GM12878 (cell line): ENCODE data around the gene XPNPEP2. TPM values are rescaled to one million over a fixed set of nuclear protein-coding genes. Genes with fewer than 3 reads are reported as not detected.
A peak's percentile ranks its signal among the peaks of the same experiment; 100 is the strongest.

Experiments used
- BRCA1 ChIP-seq: IDR thresholded peaks from 2 replicates; pipeline ENCODE4 v1.6.1; 2011; ENCODE audit warnings: low read depth, low read length, improper control_type of control experiment
- CEBPZ ChIP-seq: fragments of 150-350 bp; IDR thresholded peaks from 2 replicates; pipeline ENCODE4 v1.6.1; 2016; ENCODE audit warnings: low read depth, low read length
- CHD4 ChIP-seq: fragments of 200-600 bp; sonication (generic); IDR thresholded peaks from 2 replicates; pipeline ENCODE4 v1.6.1; 2016; ENCODE audit warnings: mild to moderate bottlenecking
- DPF2 ChIP-seq: fragments of 450-650 bp; IDR thresholded peaks from 2 replicates; pipeline ENCODE4 v1.6.1; 2017; ENCODE audit warnings: mild to moderate bottlenecking
- EP300 ChIP-seq, 2 experiments: fragments of 150-350 bp in 1 of 2; IDR thresholded peaks; 2 replicates each; pipeline ENCODE4 v1.6.1; 2011 to 2012; ENCODE audit warnings: low read depth in 2 of 2, low read length in 2 of 2, borderline replicate concordance in 1 of 2, improper control_type of control experiment in 1 of 2, inconsistent platforms in 1 of 2; ENCODE audit not compliant: control insufficient read depth in 1 of 2
- HDGF ChIP-seq: fragments of 450-650 bp; IDR thresholded peaks from 2 replicates; pipeline ENCODE4 v1.6.1; 2016; ENCODE audit warnings: antibody characterized with exemption
- IRF4 ChIP-seq: IDR thresholded peaks from 2 replicates; pipeline ENCODE4 v1.6.1; 2011; ENCODE audit warnings: low read depth, low read length
- JUND ChIP-seq: IDR thresholded peaks from 2 replicates; pipeline ENCODE4 v1.6.1; 2012; ENCODE audit warnings: low read depth, mild to moderate bottlenecking, low read length, improper control_type of control experiment, moderate library complexity
- LARP7 ChIP-seq: fragments of 450-650 bp; IDR thresholded peaks from 2 replicates; pipeline ENCODE4 v1.6.1; 2017; ENCODE audit warnings: mild to moderate bottlenecking
- MEF2A ChIP-seq: IDR thresholded peaks from 2 replicates; pipeline ENCODE4 v1.6.1; 2011; ENCODE audit warnings: low read depth, mild to moderate bottlenecking, low read length, moderate library complexity; ENCODE audit not compliant: insufficient read depth
- MYC ChIP-seq: IDR thresholded peaks from 2 replicates; pipeline ENCODE4 v1.6.1; 2011; ENCODE audit warnings: mild to moderate bottlenecking, low read length, moderate library complexity, inconsistent platforms; ENCODE audit not compliant: insufficient read depth, insufficient replicate concordance, insufficient read length, severe bottlenecking
- NBN ChIP-seq: fragments of 450-650 bp; IDR thresholded peaks from 2 replicates; pipeline ENCODE4 v1.6.1; 2016
- NR2F1 ChIP-seq: fragments of 450-650 bp; conservative IDR thresholded peaks from 2 replicates; pipeline ENCODE4 v1.6.1; 2017; ENCODE audit warnings: mild to moderate bottlenecking
- NRF1 ChIP-seq: conservative IDR thresholded peaks from 2 replicates; pipeline ENCODE4 v1.6.1; 2011; ENCODE audit warnings: mild to moderate bottlenecking, low read depth, low read length, improper control_type of control experiment
- PAX8 ChIP-seq: fragments of 450-650 bp; IDR thresholded peaks from 2 replicates; pipeline ENCODE4 v1.6.1; 2017; ENCODE audit warnings: mild to moderate bottlenecking, moderate library complexity
- PML ChIP-seq: IDR thresholded peaks from 2 replicates; pipeline ENCODE4 v1.6.1; 2012; ENCODE audit warnings: low read length, inconsistent platforms
- RFX5 ChIP-seq: IDR thresholded peaks from 2 replicates; pipeline ENCODE4 v1.6.1; 2011; ENCODE audit warnings: low read depth, low read length, improper control_type of control experiment
- RUNX3 ChIP-seq: IDR thresholded peaks from 2 replicates; pipeline ENCODE4 v1.6.1; 2012; ENCODE audit warnings: low read length, inconsistent platforms
- SMAD1 ChIP-seq: fragments of 450-650 bp; IDR thresholded peaks from 2 replicates; pipeline ENCODE4 v1.6.1; 2018; ENCODE audit warnings: mild to moderate bottlenecking, low read depth; ENCODE audit not compliant: partially characterized antibody
- SP1 ChIP-seq: IDR thresholded peaks from one replicate; pipeline ENCODE4 v1.6.1; 2011; ENCODE audit warnings: low read depth, low read length
- SREBF2 ChIP-seq: IDR thresholded peaks from 2 replicates; pipeline ENCODE4 v1.6.1; 2012; ENCODE audit warnings: mild to moderate bottlenecking, low read length
- WRNIP1 ChIP-seq: IDR thresholded peaks from 2 replicates; pipeline ENCODE4 v1.6.1; 2011; ENCODE audit warnings: low read depth, low read length, improper control_type of control experiment, borderline replicate concordance
- ZSCAN29 ChIP-seq: fragments of 450-650 bp; IDR thresholded peaks from 2 replicates; pipeline ENCODE4 v1.6.1; 2017; ENCODE audit warnings: mild to moderate bottlenecking, moderate library complexity
- polyA plus RNA-seq, 11 experiments: library from polyadenylated mRNA; depleted of rRNA in 4 of 11; unstranded in 6 of 11; stranded (reverse) in 5 of 11; fragments of >200 nt; fragmentation: Nextera tagmentation in 4 of 11; fragmentation: Illumina TruSeq in 1 of 11; extraction: Ambion mirVana in 4 of 11; extraction: Trizol in 1 of 11; gene quantifications; 1 replicate in 1 of 11; 2 replicates in 10 of 11; pipeline versions ENCODE4 v1.2.1 to v1.2.3, GENCODE V29; 2011 to 2016; ENCODE audit warnings: inconsistent platforms in 2 of 11, missing spikeins in 2 of 11, low read depth in 1 of 11
- total RNA-seq, 4 experiments: library from RNA; depleted of rRNA in 3 of 4; stranded (reverse); fragments of >200 nt in 3 of 4; fragmentation: Illumina TruSeq in 1 of 4; extraction: Trizol in 1 of 4; gene quantifications; 2 replicates each; pipeline versions ENCODE4 v1.2.1 to v1.2.3, GENCODE V29; 2013 to 2021
- TF ChIP-seq, protein P1 (sequence below): fragments of 450-650 bp; conservative IDR thresholded peaks from 2 replicates; pipeline ENCODE4 v1.6.1; 2017; ENCODE audit warnings: mild to moderate bottlenecking, moderate library complexity
- TF ChIP-seq, protein P2 (sequence below): fragments of 450-650 bp; IDR thresholded peaks from 2 replicates; pipeline ENCODE4 v1.6.1; 2017; ENCODE audit warnings: mild to moderate bottlenecking, moderate library complexity

XPNPEP2 gene
- total and polyA plus RNA-seq, 10 of the 15 experiments (the other 5 are each of a cell fraction or from before 2014, with no cell fraction given): 0.04 to 0.37 (median 0.15) TPM

GRCh38 chrX:129781134-129781672 lies 42.4 kb downstream of the XPNPEP2 start (continued):
- TF ChIP-seq, protein P1, sequence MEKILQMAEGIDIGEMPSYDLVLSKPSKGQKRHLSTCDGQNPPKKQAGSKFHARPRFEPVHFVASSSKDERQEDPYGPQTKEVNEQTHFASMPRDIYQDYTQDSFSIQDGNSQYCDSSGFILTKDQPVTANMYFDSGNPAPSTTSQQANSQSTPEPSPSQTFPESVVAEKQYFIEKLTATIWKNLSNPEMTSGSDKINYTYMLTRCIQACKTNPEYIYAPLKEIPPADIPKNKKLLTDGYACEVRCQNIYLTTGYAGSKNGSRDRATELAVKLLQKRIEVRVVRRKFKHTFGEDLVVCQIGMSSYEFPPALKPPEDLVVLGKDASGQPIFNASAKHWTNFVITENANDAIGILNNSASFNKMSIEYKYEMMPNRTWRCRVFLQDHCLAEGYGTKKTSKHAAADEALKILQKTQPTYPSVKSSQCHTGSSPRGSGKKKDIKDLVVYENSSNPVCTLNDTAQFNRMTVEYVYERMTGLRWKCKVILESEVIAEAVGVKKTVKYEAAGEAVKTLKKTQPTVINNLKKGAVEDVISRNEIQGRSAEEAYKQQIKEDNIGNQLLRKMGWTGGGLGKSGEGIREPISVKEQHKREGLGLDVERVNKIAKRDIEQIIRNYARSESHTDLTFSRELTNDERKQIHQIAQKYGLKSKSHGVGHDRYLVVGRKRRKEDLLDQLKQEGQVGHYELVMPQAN: no peak
- TF ChIP-seq HDGF (no peak), RFX5 (no peak), WRNIP1 (no peak), NR2F1 (peak; percentile 92), PML (no peak), IRF4 (no peak), SP1 (peak; percentile 37), RUNX3 (no peak), CEBPZ (no peak), LARP7 (no peak), CHD4 (no peak), PAX8 (no peak), SREBF2 (no peak), ZSCAN29 (no peak), DPF2 (no peak), NBN (no peak), EP300 (IDR thresholded peaks at IDR 0.05; ENCODE audit: borderline replicate concordance in 1 of 2, control insufficient read depth in 1 of 2, low read depth in 2 of 2, low read length in 2 of 2) (peak in 1 of 2 experiments; percentile 16; a peak in 3 of 4 replicates), JUND (no peak), MEF2A (no peak), SMAD1 (no peak), MYC (no peak), BRCA1 (no peak), NRF1 (no peak)
- TF ChIP-seq, protein P2, sequence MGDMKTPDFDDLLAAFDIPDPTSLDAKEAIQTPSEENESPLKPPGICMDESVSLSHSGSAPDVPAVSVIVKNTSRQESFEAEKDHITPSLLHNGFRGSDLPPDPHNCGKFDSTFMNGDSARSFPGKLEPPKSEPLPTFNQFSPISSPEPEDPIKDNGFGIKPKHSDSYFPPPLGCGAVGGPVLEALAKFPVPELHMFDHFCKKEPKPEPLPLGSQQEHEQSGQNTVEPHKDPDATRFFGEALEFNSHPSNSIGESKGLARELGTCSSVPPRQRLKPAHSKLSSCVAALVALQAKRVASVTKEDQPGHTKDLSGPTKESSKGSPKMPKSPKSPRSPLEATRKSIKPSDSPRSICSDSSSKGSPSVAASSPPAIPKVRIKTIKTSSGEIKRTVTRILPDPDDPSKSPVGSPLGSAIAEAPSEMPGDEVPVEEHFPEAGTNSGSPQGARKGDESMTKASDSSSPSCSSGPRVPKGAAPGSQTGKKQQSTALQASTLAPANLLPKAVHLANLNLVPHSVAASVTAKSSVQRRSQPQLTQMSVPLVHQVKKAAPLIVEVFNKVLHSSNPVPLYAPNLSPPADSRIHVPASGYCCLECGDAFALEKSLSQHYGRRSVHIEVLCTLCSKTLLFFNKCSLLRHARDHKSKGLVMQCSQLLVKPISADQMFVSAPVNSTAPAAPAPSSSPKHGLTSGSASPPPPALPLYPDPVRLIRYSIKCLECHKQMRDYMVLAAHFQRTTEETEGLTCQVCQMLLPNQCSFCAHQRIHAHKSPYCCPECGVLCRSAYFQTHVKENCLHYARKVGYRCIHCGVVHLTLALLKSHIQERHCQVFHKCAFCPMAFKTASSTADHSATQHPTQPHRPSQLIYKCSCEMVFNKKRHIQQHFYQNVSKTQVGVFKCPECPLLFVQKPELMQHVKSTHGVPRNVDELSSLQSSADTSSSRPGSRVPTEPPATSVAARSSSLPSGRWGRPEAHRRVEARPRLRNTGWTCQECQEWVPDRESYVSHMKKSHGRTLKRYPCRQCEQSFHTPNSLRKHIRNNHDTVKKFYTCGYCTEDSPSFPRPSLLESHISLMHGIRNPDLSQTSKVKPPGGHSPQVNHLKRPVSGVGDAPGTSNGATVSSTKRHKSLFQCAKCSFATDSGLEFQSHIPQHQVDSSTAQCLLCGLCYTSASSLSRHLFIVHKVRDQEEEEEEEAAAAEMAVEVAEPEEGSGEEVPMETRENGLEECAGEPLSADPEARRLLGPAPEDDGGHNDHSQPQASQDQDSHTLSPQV: no peak
